GM21576 (cell line): ENCODE data around the gene GATAD2B.
A peak's percentile ranks its signal among the peaks of the same experiment; 100 is the strongest.

Experiments used
- ATAC-seq: cut with Tn5 transposase; IDR thresholded peaks from one replicate; pipeline ENCODE4 v1.9.1; 2021; ENCODE audit warnings: mild to moderate bottlenecking, moderate library complexity; ENCODE audit not compliant: unreplicated experiment

The GATAD2B gene

GRCh38 chr1:153951801-153952200 is 29.0 kb upstream of the GATAD2B start:
- no peak for ATAC-seq

DNA sequence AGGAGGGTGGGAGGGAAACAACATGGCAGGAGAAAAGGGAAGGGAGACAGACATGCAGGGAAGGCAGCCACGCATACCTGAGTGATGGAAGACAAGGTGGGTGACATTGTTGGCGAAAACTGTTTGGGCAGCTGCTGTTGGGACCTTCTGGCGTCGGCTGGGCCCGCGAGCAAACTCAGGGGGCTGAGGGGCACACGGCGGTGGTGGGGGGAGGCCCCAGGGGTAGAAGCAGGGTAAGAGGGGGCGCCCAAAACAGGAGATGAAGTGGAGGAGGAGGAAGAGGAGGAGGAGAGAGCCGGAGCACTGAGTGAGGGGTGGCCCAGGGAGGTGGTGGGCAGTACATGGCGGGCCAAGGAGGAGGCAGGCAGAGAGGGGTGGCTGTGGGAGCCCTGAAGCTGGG is 28.4 kb upstream of the GATAD2B start:
- ATAC-seq = no peak

DNA sequence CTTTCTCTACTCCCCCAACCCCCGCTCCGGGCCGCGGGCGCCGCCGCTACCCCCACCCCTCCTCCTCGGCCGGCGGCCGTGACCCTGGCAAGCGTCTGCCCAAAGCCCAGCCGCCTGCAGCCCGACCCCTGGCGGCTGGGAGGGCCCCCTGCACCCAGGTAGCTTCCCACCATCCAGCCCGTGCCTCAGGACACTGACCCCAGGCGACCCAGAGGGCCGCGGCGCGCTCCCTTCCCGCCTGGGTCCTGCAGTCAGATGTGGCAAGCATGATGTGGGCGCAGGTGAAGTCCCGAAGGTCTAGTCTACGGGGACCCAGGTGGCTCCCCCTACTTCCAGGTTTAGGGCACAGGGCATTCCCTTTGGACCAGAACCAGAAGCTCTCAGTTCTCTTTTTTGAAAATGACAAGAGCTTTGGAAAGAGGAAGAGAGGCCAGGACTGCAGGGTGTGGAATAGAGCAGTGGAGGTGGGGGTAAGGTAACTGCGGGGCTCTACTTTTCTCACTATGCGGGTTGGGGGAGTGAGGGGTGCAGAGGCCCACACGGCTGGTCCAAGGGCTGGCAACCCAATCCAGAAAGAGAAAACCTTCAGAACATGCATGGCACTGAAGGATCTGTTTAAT is 24.0 kb upstream of the GATAD2B start, which contains the start of gene DENND4B:
TSS of gene DENND4B (minus strand) at position 97 of the 620 bp plus-strand sequence. CDS start 2,344 bp downstream, outside the sequence.
- peak; percentile 50 for ATAC-seq

DNA sequence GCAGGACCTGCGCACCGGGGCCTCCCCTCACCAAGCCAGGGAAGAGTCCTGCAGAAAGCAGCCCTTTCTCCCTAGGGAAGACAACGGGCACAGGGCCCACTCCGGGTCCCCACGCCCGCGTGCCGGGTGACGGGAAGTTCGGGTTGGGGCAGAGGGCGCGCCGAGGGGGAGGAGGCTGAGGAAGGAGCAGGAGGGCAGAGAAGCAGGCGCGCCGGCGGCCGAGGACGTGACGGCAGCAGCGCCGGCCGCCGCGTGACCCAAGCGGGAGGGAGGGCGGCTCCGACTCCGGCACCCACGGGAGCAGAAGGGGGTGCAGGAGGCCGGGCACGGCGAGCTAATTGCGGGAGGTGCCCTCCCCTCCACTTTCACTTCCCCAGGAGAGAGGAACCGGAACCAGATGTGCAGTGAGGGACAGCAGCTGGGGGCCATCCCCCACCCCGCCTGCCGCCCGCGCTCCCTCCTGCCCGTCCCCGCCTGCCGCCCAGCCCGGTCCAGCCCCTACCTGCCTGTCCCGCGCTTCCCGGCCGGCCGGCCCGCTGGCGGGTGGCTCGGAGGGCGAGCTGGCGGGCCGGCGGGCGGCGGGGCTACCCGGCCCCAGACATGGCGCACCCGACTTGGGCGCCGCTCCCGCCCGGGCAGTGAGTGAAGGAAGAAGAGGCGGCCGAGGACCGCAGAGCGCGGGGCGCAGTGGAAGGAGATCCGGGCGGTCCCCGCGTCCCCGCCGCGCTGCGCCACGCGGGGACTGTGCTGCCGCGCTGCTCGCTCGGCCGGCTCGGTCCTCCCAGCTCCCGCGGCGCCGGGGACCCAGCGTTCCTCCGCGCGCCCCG is 23.2 kb upstream of the GATAD2B start:
- ATAC-seq = peak; percentile 60

- no peak for ATAC-seq
These were observed 22.5 kb upstream of the GATAD2B start for GRCh38 chr1:153945131-153945794.

DNA sequence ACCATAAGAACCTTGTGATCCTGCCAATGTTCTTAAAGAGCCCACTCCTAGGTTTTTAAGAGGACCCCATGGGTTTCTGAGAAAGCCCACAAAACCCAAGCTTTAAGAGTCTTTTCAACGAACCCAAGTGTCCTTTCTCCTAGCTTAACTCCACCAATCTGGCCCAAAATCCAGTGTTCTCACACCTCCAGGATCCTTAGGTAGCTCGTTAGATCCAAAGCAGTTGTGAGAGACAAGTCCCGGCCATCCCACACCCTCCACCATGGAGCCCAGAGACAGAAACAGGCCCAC is 22.0 kb upstream of the GATAD2B start:
- no peak for ATAC-seq

DNA sequence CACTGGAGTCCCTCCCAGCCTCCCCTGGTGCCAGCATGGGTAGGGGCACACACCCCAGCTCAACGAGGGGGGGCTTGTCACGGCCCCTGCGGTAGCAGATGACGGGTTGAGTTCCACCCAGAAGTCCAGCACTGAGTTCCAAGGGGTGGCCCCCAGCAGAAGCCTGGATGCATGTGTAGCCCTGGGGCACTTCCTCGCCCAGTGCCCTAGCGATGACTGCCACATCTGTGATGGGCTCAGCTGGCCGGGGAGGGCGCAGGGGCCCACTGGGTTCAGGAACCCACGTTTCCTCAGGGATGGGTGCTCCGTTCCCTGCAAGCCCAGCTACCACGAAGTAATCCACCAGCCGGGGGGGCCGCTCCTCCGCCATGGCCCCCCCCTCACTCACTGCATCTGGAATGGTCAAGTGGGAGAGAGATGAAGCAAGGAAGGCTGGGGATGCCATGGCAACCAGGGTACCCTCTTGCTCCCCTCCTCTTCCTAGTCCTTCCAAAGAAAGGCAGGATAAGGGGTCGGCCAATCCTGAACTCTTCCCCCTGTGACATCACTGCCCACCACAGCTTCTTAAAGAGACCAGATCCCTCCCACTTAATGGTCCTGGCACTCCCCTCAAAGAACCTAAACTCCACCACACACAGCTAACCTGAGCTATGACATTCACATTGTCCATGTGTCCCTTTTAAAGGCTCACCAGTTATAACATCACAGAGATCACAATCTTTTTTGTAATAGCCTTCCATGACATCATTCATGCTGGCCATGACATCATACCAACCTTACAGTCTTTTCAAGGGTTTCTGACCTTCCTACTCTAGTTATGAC is 21.4 kb upstream of the GATAD2B start:
- no peak for ATAC-seq

DNA sequence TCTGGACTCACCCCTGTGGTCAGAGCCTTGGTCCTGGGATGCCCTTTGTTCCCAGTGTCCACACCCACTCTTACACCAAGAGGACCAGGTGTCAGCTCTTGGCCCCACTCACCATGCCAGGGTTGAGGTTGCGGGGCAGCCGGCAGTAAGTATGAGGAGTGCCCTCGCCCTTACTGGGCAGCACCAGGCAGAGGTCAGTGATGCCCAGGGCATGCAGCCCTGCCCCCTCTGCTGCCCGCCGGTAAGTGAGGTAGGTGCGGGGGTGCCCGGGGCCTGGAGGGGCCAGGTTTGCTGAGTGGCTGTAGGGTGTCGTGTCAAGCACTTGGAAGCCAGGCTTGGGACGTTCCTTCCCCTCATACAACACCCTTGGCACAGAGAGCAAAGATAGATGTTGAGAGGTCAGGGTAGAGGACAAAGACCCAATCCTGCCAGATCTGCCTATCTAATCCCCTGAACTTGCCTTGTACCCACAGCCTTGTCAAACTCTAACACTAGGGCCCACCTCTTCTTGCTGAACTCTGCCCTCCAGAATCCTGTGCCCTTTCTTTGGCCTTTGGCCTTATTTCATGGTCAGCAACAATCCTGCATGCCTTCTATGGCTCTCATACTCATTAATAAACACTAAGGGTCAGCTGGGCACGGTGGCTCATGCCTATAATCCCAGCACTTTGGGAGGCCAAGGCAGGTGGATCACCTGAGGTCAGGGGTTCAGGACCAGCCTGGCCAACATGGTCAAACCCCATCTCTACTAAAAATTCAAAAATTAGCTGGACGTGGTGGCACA is 20.2 kb upstream of the GATAD2B start:
- no peak for ATAC-seq

GRCh38 chr1:153941826-153942725 is 19.3 kb upstream of the GATAD2B start:
- ATAC-seq = no peak

GRCh38 chr1:153940756-153941155 is 18.0 kb upstream of the GATAD2B start:
- no peak for ATAC-seq

DNA sequence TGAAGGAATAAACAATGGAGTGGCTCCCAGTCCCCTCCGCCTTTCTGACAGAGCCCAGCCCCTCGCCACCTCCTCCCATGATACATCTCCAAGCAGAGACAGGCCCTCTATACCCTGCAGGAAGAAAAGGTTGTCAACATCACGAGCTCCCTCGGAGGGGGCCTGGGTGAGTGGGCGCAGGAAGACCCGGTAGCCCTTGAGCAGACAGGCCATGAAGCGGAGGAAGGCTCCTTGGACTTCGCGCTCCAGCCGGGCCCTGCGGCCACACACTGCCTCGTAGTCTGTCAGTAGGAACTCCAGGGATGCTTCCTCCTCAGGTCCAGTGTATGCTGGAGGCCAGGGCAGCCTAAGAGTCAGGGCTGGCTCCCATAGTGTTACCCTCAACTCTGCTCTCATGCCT is 16.7 kb upstream of the GATAD2B start:
- no peak for ATAC-seq

GRCh38 chr1:153938996-153939395 is 16.2 kb upstream of the GATAD2B start:
- no peak for ATAC-seq

DNA sequence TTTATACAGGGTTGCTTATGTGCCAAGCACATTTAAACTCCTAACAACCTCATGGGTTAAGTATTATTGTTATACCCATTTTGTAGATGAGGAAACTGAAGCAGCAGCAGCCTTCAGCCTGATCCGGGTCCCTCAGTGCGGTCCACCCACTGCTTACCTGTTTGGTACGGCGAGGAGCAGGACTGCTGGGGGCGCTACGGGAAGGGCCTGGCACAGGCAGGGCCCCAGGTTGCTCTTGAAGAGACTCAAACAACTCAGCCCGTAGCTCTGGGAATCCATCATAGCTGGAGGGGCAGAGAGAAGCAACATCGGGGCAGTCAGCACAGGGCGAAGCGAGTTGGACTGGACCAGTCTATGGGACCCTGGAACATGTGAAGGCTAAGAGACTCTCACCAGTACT is 14.6 kb upstream of the GATAD2B start:
- ATAC-seq = no peak

- no peak for ATAC-seq
These were observed 13.4 kb upstream of the GATAD2B start for GRCh38 chr1:153936011-153936802.

GRCh38 chr1:153934746-153935145 is 12.0 kb upstream of the GATAD2B start:
- ATAC-seq = no peak

DNA sequence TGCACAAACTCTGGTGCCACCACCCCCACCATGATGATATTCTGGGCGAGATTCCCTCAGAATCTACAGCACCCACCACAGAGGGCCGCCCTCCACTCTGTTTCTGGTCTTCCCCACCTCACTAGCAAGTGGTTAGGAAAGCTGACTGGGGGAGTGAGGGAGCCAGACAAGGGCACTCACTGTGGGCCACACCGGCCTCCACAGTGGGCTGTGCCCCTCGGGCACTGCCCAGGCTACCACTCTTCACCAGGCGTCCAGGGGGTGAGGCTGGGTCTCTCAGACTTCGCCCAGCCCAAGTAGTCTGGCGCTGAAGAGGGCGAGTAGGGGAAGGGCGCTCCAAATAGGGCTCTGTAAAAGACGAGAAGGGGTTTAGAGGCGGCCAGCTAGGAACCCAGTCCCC is 11.2 kb upstream of the GATAD2B start:
- ATAC-seq = no peak

GRCh38 chr1:153933430-153933829 is 10.7 kb upstream of the GATAD2B start:
- no peak for ATAC-seq
